Fibroblast of villous mesenchyme (primary cell): ENCODE data around the gene DCTD. TPM values are rescaled to one million over a fixed set of nuclear protein-coding genes. Genes with fewer than 3 reads are reported as not detected.

Experiments
- DNase-seq: peaks from one replicate; pipeline ENCODE4 v3.0.0-alpha.2; 2010; ENCODE audit warnings: low read depth
- H3K4me3 ChIP-seq: 2 replicates; pipeline ENCODE4 v1.5.1; 2011; ENCODE audit warnings: low read depth, mild to moderate bottlenecking, low read length
- CTCF ChIP-seq: IDR thresholded peaks from 2 replicates; pipeline ENCODE4 v1.5.1; 2012; ENCODE audit warnings: low read depth, mild to moderate bottlenecking, low read length; ENCODE audit not compliant: insufficient read depth
- total RNA-seq: library from RNA; depleted of rRNA; stranded (reverse); fragments of >200 nt; gene quantifications from 2 replicates; pipeline ENCODE4 v1.2.3, GENCODE V29; 2012

The DCTD gene
- total RNA-seq, 1 donor, result 116 TPM

DNA sequence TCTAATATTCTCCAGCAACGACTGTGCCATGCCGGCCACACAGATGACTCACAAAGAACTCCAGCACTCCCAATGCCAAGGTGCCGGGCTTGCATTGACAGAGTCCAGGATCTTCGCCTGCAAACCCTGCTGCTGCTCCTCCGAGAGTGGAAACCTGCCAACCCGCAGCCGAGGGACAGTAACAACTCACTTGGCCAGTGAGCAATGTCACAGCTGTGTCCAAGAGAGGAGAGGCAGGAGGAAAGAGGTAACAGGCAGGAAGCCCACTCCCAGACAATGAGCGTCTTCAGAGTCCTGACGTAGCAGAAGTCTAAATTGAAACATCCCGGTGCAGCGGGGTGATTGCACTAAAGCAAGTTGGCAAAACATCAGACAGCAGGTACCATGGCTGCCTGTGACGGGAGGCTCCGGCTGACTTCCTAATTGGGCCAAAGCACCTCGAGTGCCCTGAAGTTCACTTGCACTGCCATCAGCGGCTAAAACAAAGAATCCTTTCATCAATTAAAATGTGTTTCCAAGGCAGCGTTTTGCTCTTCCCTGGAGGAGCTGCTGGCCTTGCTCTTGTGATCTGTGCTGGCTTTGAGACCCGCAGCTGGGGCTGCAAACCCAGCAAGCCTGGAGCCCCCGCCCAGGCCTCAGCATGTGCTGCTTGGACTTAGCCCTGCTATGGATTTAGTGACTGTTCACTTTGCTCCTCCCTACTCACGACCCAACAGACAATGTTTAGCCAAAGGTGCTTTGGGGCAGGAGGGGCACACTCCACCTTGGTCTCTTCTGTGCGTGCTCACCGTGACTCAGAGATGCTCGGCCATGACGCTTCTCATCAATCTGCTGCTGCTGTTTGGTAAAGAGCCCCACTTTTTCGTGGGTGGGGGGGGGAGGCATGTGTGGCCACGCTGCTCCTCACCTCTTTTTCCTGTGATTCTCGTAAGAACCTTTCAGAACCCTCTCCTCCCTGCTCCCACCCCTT is 36.5 kb downstream of the DCTD start:
- no peak for TF ChIP-seq CTCF
- no peak for DNase-seq
- no peak overlapping the region for H3K4me3 ChIP-seq

- no peak overlapping the region for H3K4me3 ChIP-seq
- TF ChIP-seq CTCF, result no peak
- DNase-seq, result no peak
Observed at GRCh38 chr4:182879913-182880312, 37.3 kb downstream of the DCTD start.

DNA sequence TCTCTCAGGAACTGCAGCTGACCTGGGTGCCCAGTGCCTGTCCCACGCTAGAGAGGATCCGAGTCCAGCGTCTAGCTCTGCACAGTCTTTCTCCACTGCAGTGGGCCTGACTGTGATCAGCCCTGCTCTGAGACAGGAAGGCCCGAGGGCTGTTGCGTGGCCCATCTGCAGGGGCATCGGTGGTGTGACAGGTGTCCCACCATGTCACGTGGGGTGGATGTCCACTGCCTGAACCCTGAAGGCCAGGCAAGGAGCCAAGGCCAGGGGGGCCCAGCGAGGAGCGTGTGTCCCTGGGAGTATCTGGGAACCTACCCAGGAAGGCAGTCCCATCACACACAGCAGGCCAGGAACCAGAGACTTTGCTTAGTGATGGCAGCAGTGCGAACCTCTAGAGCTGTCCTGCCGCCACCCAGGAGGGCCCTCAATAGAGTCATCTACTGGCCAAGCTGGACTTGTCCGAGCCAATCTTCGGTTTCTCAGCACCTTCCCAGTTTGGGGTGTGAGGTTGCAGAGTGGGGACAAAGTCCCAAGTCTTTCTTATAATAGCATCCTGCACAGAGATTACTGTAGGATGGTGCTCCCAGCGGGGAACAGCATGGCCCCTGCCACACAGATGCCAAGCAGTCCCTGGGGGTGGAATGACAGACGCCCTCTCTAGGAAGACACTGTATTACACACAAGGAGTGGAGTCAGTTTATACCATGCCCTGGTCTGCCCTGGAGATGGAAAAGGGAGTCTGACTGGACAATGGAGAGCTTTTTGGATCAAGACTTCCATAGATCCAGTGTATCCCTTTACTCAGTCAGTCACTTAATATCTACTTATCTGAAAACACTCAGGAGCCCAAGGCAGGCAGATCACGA is 38.3 kb downstream of the DCTD start:
- no peak for TF ChIP-seq CTCF
- H3K4me3 ChIP-seq, result no peak overlapping the region
- no peak for DNase-seq

DNA sequence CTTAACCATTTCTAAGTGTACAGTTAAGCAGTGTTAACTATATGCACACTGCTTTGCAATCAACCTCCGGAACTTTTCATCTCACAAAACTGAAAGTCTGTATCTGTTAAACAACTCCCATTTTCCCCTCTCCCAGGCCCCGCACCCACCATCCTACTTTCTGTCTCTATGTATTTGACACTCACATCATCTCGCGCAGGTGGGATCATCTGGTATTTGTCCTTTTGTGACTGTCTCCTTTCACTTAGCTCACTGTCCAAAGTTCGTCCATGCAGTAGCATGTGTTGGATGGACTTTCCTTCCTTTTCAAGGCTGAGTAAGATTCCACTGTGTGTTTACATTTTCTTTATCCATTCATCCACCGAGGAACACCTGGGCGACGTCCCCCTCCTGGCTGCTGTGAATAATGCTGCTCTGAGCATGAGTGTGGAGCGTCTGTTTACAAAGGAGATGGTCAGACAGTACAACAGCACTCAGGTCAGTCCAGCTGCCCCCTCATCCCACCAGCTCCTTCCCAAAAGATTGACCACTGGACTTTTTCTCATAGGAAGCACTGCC is 39.8 kb downstream of the DCTD start:
- TF ChIP-seq CTCF, result no peak
- H3K4me3 ChIP-seq, result no peak overlapping the region
- DNase-seq, result no peak

- no peak for TF ChIP-seq CTCF
- H3K4me3 ChIP-seq, result no peak overlapping the region
- no peak for DNase-seq
Observed at GRCh38 chr4:182876427-182876826, 40.8 kb downstream of the DCTD start.

- TF ChIP-seq CTCF, result no peak
- DNase-seq, result no peak
- H3K4me3 ChIP-seq, result no peak overlapping the region
Observed at GRCh38 chr4:182875453-182876405, 41.5 kb downstream of the DCTD start.
